Erythroblast (primary cell): ENCODE data around the gene TPI1.

Experiments
- GATA1 ChIP-seq: IDR thresholded peaks from 2 replicates; pipeline ENCODE4 v1.6.1; 2011; ENCODE audit warnings: low read depth, mild to moderate bottlenecking, control low read depth, low read length, moderate library complexity
- POLR2A ChIP-seq: IDR thresholded peaks from 2 replicates; pipeline ENCODE4 v1.6.1; 2011; ENCODE audit warnings: mild to moderate bottlenecking, low read length

DNA sequence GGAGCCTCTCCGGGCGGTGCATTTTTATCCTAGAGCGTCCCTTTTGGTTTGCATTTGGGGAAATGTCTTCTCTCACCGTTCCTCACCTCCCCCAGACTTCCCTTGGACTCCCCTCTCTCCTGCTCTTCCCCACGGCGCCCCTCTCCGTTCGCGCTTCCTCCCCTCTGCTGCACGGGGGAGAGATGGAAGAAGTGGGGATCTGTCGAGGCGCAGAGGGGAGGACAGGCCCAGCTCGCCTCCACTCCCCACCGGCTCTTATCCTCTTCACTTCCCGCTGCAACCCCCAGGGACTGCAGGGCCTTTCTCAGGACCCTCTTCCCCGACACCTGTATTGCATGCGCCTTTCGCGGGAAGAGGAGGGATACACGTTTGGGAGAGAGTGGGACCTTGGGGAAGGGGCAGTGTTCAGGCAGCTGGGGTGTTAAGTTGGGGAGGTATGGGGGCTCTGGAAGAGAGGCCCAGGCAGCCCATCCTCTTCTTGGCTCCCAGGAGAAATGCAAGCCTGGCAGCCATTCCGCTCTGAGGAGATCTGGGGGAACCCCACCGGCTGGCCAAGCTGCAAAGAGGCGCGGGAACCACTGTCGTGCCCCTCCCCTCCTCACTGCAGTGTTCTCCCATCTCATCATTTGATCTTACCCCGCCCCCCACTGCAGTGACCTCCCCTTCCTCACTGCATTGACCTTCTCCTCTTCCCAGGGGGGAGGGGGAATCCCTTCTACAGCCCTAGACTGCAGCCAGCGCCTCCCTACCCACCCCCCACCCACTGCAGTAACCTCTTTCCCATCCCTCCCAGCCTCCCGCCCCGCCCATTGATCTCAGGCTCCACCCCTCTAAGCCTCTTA is 47.8 kb downstream of the TPI1 start:
- TF ChIP-seq POLR2A (no peak), GATA1 (no peak)
